ENCODE results near the gene ADORA1. TPM values are rescaled to one million over a fixed set of nuclear protein-coding genes. Genes with fewer than 3 reads are reported as not detected.

ADORA1 gene
- total and polyA plus RNA-seq, 4 experiments from 2014 or later: 0.10 TPM; not detected in 3

DNA sequence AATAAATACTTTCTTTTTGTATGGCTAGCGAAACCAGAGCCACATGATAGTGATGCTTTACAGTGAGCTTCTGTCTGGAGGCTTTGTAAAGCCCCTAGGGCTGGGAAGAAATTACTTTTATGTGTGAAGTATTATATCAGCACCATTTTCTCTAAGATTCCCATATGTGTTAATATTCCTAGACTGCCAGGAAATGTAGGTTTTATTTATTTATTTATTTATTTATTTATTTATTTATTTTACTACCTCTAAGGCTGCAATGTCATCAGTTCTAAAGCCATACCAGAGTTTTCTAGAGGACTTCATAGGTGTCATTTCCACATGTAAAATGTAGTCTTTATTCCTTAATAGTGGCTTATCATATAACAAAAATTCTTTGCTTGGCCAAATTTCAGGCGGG is 63.4 kb downstream of the ADORA1 start:
- no peak for DNase-seq
- Histone ChIP-seq H3K27ac (ENCODE audit: low read depth, low read length) (no peak overlapping the region), H3K36me3 (ENCODE audit: insufficient read depth, low read length) (no peaks in the 10 kb centered on the region), H3K9me3 (ENCODE audit: control insufficient read depth in 1 of 2, low read length in 2 of 2) (no peaks in the 10 kb centered on the region), H3K4me1 (ENCODE audit: insufficient read depth, low read length) (no peaks in the 10 kb centered on the region), H3K27me3 (ENCODE audit: insufficient read depth, low read length) (no peaks in the 10 kb centered on the region), H3K4me3 (ENCODE audit: low read length in 2 of 2) (no peak overlapping the region)
- no peaks in the 10 kb centered on the region for H3K4me1 Mint-ChIP-seq
- peaks cover 0 to 2% (median 0%) of the 10 kb centered on the region in 8 donors for H3K9me3 Mint-ChIP-seq
- ChIA-PET CTCF (ENCODE audit: partially characterized antibody) (no interaction called here), POLR2A (ENCODE audit: partially characterized antibody) (no interaction called here)
- intact Hi-C loops (cut with micrococcal nuclease): no loop called here
- H3K36me3 Mint-ChIP-seq: no peaks in the 10 kb centered on the region
- H3K27ac Mint-ChIP-seq: no peak overlapping the region
- H3K4me3 Mint-ChIP-seq: no peak overlapping the region
- peaks cover 0 to 8% of the 10 kb centered on the region in 2 donors for H3K27me3 Mint-ChIP-seq

DNA sequence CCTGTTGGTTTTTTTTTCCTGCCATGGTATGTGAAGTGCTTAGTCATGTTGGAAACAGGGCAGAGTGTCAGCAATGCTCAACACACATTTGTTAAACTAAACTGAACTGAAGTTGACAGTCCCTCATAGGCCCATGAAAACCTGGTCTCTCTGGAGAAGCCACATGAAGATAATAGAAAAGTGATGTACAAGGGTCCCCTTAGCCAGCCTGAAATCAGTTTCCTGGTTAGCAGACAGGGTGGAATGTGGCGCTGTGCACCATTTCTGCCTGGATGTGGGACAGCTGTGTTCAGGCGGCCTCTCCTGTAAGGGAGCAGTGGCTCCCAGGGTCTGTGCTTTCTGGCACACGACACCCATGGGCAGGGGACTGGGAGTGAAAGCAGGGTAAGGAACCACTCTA is 68.8 kb downstream of the ADORA1 start:
- DNase-seq: no peak
- Histone ChIP-seq H3K4me1 (ENCODE audit: insufficient read depth, low read length) (no peaks in the 10 kb centered on the region), H3K27ac (ENCODE audit: low read depth, low read length) (no peak overlapping the region), H3K9me3 (ENCODE audit: control insufficient read depth in 1 of 2, low read length in 2 of 2) (no peaks in the 10 kb centered on the region), H3K27me3 (ENCODE audit: insufficient read depth, low read length) (no peaks in the 10 kb centered on the region), H3K4me3 (ENCODE audit: low read length in 2 of 2) (no peak overlapping the region), H3K36me3 (ENCODE audit: insufficient read depth, low read length) (no peaks in the 10 kb centered on the region)
- CTCF ChIA-PET (ENCODE audit: partially characterized antibody): interaction anchor here (0.6 kb wide), 1 partner anchor 619 kb away, joined by 3 read pairs; no protein-coding TSS in a partner anchor
- peaks cover 15 to 21% of the 10 kb centered on the region in 2 donors for H3K27me3 Mint-ChIP-seq
- intact Hi-C loops (cut with micrococcal nuclease): no loop called here
- H3K4me1 Mint-ChIP-seq: no peaks in the 10 kb centered on the region
- H3K4me3 Mint-ChIP-seq: no peak overlapping the region
- POLR2A ChIA-PET (ENCODE audit: partially characterized antibody): no interaction called here
- no peak overlapping the region for H3K27ac Mint-ChIP-seq
- H3K36me3 Mint-ChIP-seq: no peaks in the 10 kb centered on the region
- H3K9me3 Mint-ChIP-seq: peaks cover 0 to 2% (median 0%) of the 10 kb centered on the region in 8 donors

DNA sequence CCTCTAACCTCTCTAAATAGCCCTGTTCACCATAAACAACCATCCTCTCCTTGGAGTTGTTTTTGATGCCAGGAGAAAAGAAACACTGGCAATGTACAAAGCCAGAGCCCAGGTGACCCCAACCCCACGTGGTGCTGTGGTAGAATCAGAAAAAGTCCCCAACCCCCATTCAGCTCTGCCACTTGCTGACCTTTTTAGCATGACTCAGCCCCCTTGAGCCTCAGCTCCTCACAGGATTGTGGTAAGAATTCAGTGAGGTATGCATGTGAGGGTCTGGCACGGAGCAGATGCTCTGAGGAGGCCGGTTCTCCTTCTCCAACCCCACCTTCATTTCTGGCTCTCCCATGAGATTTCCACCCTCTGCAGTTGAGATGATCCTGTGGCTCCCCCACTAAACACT is 70.1 kb downstream of the ADORA1 start:
- ChIA-PET CTCF (ENCODE audit: partially characterized antibody) (interaction anchor here (0.5 kb wide), 1 partner anchor 178 kb away, joined by 3 read pairs; no protein-coding TSS in a partner anchor), POLR2A (ENCODE audit: partially characterized antibody) (no interaction called here)
- Mint-ChIP-seq H3K36me3 (no peaks in the 10 kb centered on the region), H3K9me3 (peaks cover 0 to 2% (median 0%) of the 10 kb centered on the region in 8 donors), H3K27ac (no peak overlapping the region), H3K27me3 (peaks cover 18 to 23% of the 10 kb centered on the region in 2 donors), H3K4me3 (no peak overlapping the region), H3K4me1 (no peaks in the 10 kb centered on the region)
- Histone ChIP-seq H3K9me3 (ENCODE audit: control insufficient read depth in 1 of 2, low read length in 2 of 2) (no peaks in the 10 kb centered on the region), H3K4me1 (ENCODE audit: insufficient read depth, low read length) (no peaks in the 10 kb centered on the region), H3K36me3 (ENCODE audit: insufficient read depth, low read length) (no peaks in the 10 kb centered on the region), H3K4me3 (ENCODE audit: low read length in 2 of 2) (no peak overlapping the region), H3K27me3 (ENCODE audit: insufficient read depth, low read length) (no peaks in the 10 kb centered on the region), H3K27ac (ENCODE audit: low read depth, low read length) (no peak overlapping the region)
- intact Hi-C loops (cut with micrococcal nuclease): no loop called here
- DNase-seq: no peak

DNA sequence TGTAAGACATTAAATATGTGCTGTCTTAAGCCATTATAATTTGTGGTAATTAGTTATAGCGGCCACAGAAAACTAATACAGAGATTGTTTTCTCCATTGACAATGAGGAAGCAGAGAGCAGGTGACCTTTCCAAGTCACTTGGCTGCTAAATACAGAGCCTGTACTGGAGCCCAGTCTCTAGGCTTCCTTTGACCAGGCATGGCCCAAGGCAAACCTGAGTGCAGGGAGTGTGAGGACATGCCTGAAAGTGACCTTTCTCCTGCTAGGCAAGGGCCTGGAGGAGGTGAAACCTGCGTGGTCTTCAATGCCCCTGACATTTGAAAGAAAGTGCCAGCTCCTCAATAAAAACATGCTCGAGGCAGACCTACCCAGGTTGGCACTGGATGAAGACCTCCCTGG is 71.5 kb downstream of the ADORA1 start:
- POLR2A ChIA-PET (ENCODE audit: partially characterized antibody): no interaction called here

DNA sequence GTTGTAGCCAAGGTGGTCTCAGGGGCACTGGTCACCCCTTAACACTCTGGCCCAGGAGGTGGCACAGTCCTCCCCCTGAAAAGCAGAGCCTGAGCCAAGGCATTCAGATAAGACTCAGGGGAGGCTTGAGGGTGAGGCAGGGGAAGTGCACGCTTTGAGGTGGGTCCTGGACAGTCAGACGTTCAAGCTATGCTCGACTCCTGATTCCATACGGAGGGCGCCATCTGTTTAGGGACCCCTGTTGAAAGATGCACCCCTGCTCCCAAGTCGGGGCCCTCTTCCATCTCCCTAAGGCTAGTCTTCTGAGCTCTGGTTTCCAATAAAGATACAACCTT is 71.9 kb downstream of the ADORA1 start:
- Histone ChIP-seq H3K4me1 (ENCODE audit: insufficient read depth, low read length) (no peaks in the 10 kb centered on the region), H3K9me3 (ENCODE audit: control insufficient read depth in 1 of 2, low read length in 2 of 2) (no peaks in the 10 kb centered on the region), H3K27ac (ENCODE audit: low read depth, low read length) (no peak overlapping the region), H3K27me3 (ENCODE audit: insufficient read depth, low read length) (no peaks in the 10 kb centered on the region), H3K4me3 (ENCODE audit: low read length in 2 of 2) (no peak overlapping the region), H3K36me3 (ENCODE audit: insufficient read depth, low read length) (no peaks in the 10 kb centered on the region)
- H3K9me3 Mint-ChIP-seq: peaks cover 0 to 2% (median 0%) of the 10 kb centered on the region in 8 donors
- intact Hi-C loops (cut with micrococcal nuclease): no loop called here
- peaks cover 21 to 32% of the 10 kb centered on the region in 2 donors for H3K27me3 Mint-ChIP-seq
- no peaks in the 10 kb centered on the region for H3K36me3 Mint-ChIP-seq
- H3K4me3 Mint-ChIP-seq: no peak overlapping the region
- POLR2A ChIA-PET (ENCODE audit: partially characterized antibody): no interaction called here
- DNase-seq: no peak
- H3K27ac Mint-ChIP-seq: no peak overlapping the region
- CTCF ChIA-PET (ENCODE audit: partially characterized antibody): interaction anchor here (1.4 to 2.2 kb wide), 2 partner anchors 17 to 160 kb away, joined by 3 to 11 read pairs; no protein-coding TSS in a partner anchor
- H3K4me1 Mint-ChIP-seq: no peaks in the 10 kb centered on the region

More for the DNA sequence above, 71.5 kb downstream of the ADORA1 start:
- no peaks in the 10 kb centered on the region for H3K4me1 Mint-ChIP-seq
- DNase-seq: no peak
- intact Hi-C loops (cut with micrococcal nuclease): no loop called here
- no peak overlapping the region for H3K4me3 Mint-ChIP-seq
- Histone ChIP-seq H3K27me3 (ENCODE audit: insufficient read depth, low read length) (no peaks in the 10 kb centered on the region), H3K36me3 (ENCODE audit: insufficient read depth, low read length) (no peaks in the 10 kb centered on the region), H3K4me1 (ENCODE audit: insufficient read depth, low read length) (no peaks in the 10 kb centered on the region), H3K4me3 (ENCODE audit: low read length in 2 of 2) (no peak overlapping the region), H3K27ac (ENCODE audit: low read depth, low read length) (no peak overlapping the region), H3K9me3 (ENCODE audit: control insufficient read depth in 1 of 2, low read length in 2 of 2) (no peaks in the 10 kb centered on the region)
- no peaks in the 10 kb centered on the region for H3K36me3 Mint-ChIP-seq
- no peak overlapping the region for H3K27ac Mint-ChIP-seq
- peaks cover 0 to 2% (median 0%) of the 10 kb centered on the region in 8 donors for H3K9me3 Mint-ChIP-seq
- CTCF ChIA-PET (ENCODE audit: partially characterized antibody): interaction anchor here (2.2 kb wide), 1 partner anchor 17 kb away, joined by 11 read pairs; no protein-coding TSS in a partner anchor
- peaks cover 21 to 32% of the 10 kb centered on the region in 2 donors for H3K27me3 Mint-ChIP-seq

DNA sequence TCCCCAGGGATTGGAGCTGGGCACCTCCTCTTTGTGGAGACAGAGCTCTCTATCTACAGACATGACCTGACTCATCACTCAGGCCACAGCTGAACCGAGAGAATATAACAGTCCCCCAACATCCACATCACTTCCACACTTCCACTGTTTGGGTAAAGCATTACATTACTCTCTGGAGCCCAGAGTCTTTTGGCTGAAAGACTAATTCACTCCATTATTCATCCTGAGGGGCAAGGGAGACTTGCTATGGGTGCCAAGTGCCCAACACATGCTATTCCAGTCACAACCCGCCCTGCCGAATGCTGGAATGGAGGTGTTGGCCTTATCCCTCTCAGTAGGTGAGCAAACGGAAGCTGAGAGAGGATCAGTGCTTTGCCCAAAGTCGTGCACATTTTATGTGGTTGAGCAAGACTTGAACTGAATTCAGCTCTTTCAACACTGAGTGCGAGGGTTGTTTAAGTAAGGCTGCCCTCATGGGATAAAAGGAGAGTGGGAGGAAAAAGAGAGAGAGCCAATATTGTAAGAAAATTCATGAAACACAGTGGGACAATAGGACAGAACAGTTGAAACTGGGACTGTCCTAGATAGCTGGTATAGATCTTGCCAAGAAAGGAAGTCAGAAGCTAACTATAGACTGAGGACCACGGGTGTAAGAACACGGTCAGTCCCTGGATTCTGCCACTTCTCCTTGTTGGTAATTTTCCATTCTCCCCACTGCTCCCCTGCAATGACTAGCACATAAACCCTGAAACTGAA is 72.5 kb downstream of the ADORA1 start:
- H3K9me3 Mint-ChIP-seq: peaks cover 0 to 2% (median 0%) of the 10 kb centered on the region in 8 donors

DNA sequence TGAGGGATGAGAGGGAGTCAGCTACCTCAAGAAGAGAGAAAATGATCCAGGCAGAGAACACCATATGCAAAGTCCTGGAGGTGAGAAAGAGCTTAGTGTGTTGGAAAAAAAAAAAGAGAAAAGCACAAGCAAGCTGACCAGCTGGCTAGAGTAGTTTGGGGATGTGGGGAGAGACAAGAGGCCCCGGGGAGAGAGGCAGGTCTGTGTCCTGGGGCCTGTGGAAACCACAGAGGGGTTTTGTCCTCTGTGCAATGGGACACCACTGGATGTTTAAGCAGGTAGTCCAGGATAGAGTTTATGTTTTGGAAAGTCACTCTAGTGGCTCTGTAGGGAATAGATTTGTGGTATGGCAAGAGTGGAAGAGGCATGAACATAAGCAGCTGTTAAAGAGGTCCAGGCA is 73.4 kb downstream of the ADORA1 start:
- no peaks in the 10 kb centered on the region for H3K4me1 ChIP-seq (ENCODE audit: insufficient read depth, low read length)
- Mint-ChIP-seq H3K9me3 (peaks cover 0 to 2% (median 0%) of the 10 kb centered on the region in 8 donors), H3K27ac (no peak overlapping the region), H3K4me1 (no peaks in the 10 kb centered on the region), H3K27me3 (peaks cover 17 to 32% of the 10 kb centered on the region in 2 donors), H3K36me3 (no peaks in the 10 kb centered on the region), H3K4me3 (no peak overlapping the region)
- no peaks in the 10 kb centered on the region for H3K9me3 ChIP-seq (ENCODE audit: control insufficient read depth in 1 of 2, low read length in 2 of 2)
- CTCF ChIA-PET (ENCODE audit: partially characterized antibody): interaction anchor here (1.4 to 2.2 kb wide), 2 partner anchors 15 to 161 kb away, joined by 3 to 11 read pairs; no protein-coding TSS in a partner anchor
- no peak overlapping the region for H3K4me3 ChIP-seq (ENCODE audit: low read length in 2 of 2)
- DNase-seq: no peak
- H3K27ac ChIP-seq (ENCODE audit: low read depth, low read length): no peak overlapping the region
- intact Hi-C loops (cut with micrococcal nuclease): no loop called here
- POLR2A ChIA-PET (ENCODE audit: partially characterized antibody): no interaction called here
- H3K27me3 ChIP-seq (ENCODE audit: insufficient read depth, low read length): no peaks in the 10 kb centered on the region
- no peaks in the 10 kb centered on the region for H3K36me3 ChIP-seq (ENCODE audit: insufficient read depth, low read length)

More for the DNA sequence above, 72.5 kb downstream of the ADORA1 start:
- no peak for DNase-seq
- Mint-ChIP-seq H3K27me3 (peaks cover 21 to 32% of the 10 kb centered on the region in 2 donors), H3K4me3 (no peak overlapping the region), H3K36me3 (no peaks in the 10 kb centered on the region), H3K4me1 (no peaks in the 10 kb centered on the region), H3K27ac (no peak overlapping the region)
- ChIA-PET POLR2A (ENCODE audit: partially characterized antibody) (no interaction called here), CTCF (ENCODE audit: partially characterized antibody) (interaction anchor here (1.4 to 2.2 kb wide), 2 partner anchors 16 to 161 kb away, joined by 3 to 11 read pairs; no protein-coding TSS in a partner anchor)
- Histone ChIP-seq H3K36me3 (ENCODE audit: insufficient read depth, low read length) (no peaks in the 10 kb centered on the region), H3K27ac (ENCODE audit: low read depth, low read length) (no peak overlapping the region), H3K27me3 (ENCODE audit: insufficient read depth, low read length) (no peaks in the 10 kb centered on the region), H3K4me3 (ENCODE audit: low read length in 2 of 2) (no peak overlapping the region), H3K4me1 (ENCODE audit: insufficient read depth, low read length) (no peaks in the 10 kb centered on the region), H3K9me3 (ENCODE audit: control insufficient read depth in 1 of 2, low read length in 2 of 2) (no peaks in the 10 kb centered on the region)
- intact Hi-C loops (cut with micrococcal nuclease): no loop called here
